GM21737 (cell line): ENCODE measurements around the gene KCNQ1.

ENCODE experiments used
- ATAC-seq: cut with Tn5 transposase; IDR thresholded peaks from one replicate; pipeline ENCODE4 v1.9.1; 2021; ENCODE audit warnings: mild to moderate bottlenecking, moderate library complexity; ENCODE audit not compliant: unreplicated experiment

Gene KCNQ1

GRCh38 chr11:2444821-2445745 lies at the start of gene KCNQ1:
Gene KCNQ1, plus strand, starts transcription at chr11:2445008. Its CDS starts 91 bp downstream, at chr11:2445099.
- ATAC-seq, result no peak

GRCh38 chr11:2395211-2395730 lies 49.5 kb upstream of the KCNQ1 start:
- ATAC-seq, result no peak

GRCh38 chr11:2395856-2396255 lies 49.0 kb upstream of the KCNQ1 start:
- ATAC-seq, result no peak

- ATAC-seq, result no peak
Measured at GRCh38 chr11:2396471-2396870, 48.3 kb upstream of the KCNQ1 start.

- ATAC-seq, result no peak
Measured at GRCh38 chr11:2397005-2397404, 47.8 kb upstream of the KCNQ1 start.

- no peak for ATAC-seq
Measured at GRCh38 chr11:2398664-2399355, 46.0 kb upstream of the KCNQ1 start.

GRCh38 chr11:2399488-2400068 lies 45.2 kb upstream of the KCNQ1 start:
- ATAC-seq, result no peak

GRCh38 chr11:2400069-2400761 lies 44.6 kb upstream of the KCNQ1 start, which contains the start of gene TSSC4:
Gene TSSC4, plus strand, starts transcription at chr11:2400750. Its CDS starts 1,884 bp downstream, at chr11:2402634.
- ATAC-seq, result peak; percentile 77

GRCh38 chr11:2400762-2401435 lies 43.9 kb upstream of the KCNQ1 start:
- no peak for ATAC-seq

- no peak for ATAC-seq
Measured at GRCh38 chr11:2401436-2401984, 43.3 kb upstream of the KCNQ1 start.

- ATAC-seq, result no peak
Measured at GRCh38 chr11:2402106-2402505, 42.7 kb upstream of the KCNQ1 start.

- ATAC-seq, result no peak
Measured at GRCh38 chr11:2402890-2403645, 41.7 kb upstream of the KCNQ1 start.

- ATAC-seq, result no peak
Measured at GRCh38 chr11:2404735-2405196, 40.0 kb upstream of the KCNQ1 start.

- ATAC-seq, result no peak
Measured at GRCh38 chr11:2406451-2406850, 38.4 kb upstream of the KCNQ1 start.

- ATAC-seq, result no peak
Measured at GRCh38 chr11:2406878-2407410, 37.9 kb upstream of the KCNQ1 start.

GRCh38 chr11:2408671-2409070 lies 36.1 kb upstream of the KCNQ1 start:
- ATAC-seq, result no peak

- no peak for ATAC-seq
Measured at GRCh38 chr11:2409126-2409525, 35.7 kb upstream of the KCNQ1 start.

GRCh38 chr11:2409611-2410468 lies 35.0 kb upstream of the KCNQ1 start:
- no peak for ATAC-seq
